GM12878 (cell line): ENCODE measurements around the gene PHOSPHO1. TPM values are rescaled to one million over a fixed set of nuclear protein-coding genes. Genes with fewer than 3 reads are reported as not detected.

Experiments
- BACH1 ChIP-seq: fragments of 450-650 bp; IDR thresholded peaks from 2 replicates; pipeline ENCODE4 v1.6.1; 2017; ENCODE audit warnings: mild to moderate bottlenecking, borderline replicate concordance
- BMI1 ChIP-seq: fragments of 450-650 bp; IDR thresholded peaks from 2 replicates; pipeline ENCODE4 v1.6.1; 2016; ENCODE audit warnings: mild to moderate bottlenecking, moderate library complexity, borderline replicate concordance
- BRCA1 ChIP-seq: IDR thresholded peaks from 2 replicates; pipeline ENCODE4 v1.6.1; 2011; ENCODE audit warnings: low read depth, low read length, improper control_type of control experiment
- CBX5 ChIP-seq: sonication (generic); IDR thresholded peaks from 2 replicates; pipeline ENCODE4 v1.6.1; 2016; ENCODE audit warnings: low read depth, moderate library complexity, mild to moderate bottlenecking, inconsistent platforms
- CEBPB ChIP-seq, 2 experiments: fragments of 150-350 bp in 1 of 2; IDR thresholded peaks; 2 replicates each; pipeline ENCODE4 v1.6.1; 2012 to 2014; ENCODE audit warnings: low read depth in 2 of 2, low read length in 2 of 2, borderline replicate concordance in 1 of 2, inconsistent platforms in 1 of 2
- CHD2 ChIP-seq: IDR thresholded peaks from 2 replicates; pipeline ENCODE4 v1.6.1; 2011; ENCODE audit warnings: low read depth, low read length, improper control_type of control experiment, borderline replicate concordance
- CREB1 ChIP-seq: IDR thresholded peaks from 2 replicates; pipeline ENCODE4 v1.6.1; 2012; ENCODE audit warnings: low read depth, mild to moderate bottlenecking, inconsistent platforms
- DPF2 ChIP-seq: fragments of 450-650 bp; IDR thresholded peaks from 2 replicates; pipeline ENCODE4 v1.6.1; 2017; ENCODE audit warnings: mild to moderate bottlenecking
- HDGF ChIP-seq: fragments of 450-650 bp; IDR thresholded peaks from 2 replicates; pipeline ENCODE4 v1.6.1; 2016; ENCODE audit warnings: antibody characterized with exemption
- IRF5 ChIP-seq: fragments of 450-650 bp; IDR thresholded peaks from 2 replicates; pipeline ENCODE4 v1.6.1; 2017; ENCODE audit warnings: borderline replicate concordance
- KDM1A ChIP-seq: fragments of 200-600 bp; sonication (generic); IDR thresholded peaks from 2 replicates; pipeline ENCODE4 v1.6.1; 2016; ENCODE audit warnings: borderline replicate concordance
- MLLT1 ChIP-seq: fragments of 450-650 bp; IDR thresholded peaks from 2 replicates; pipeline ENCODE4 v1.6.1; 2016; ENCODE audit warnings: mild to moderate bottlenecking
- MTA2 ChIP-seq: fragments of 450-650 bp; IDR thresholded peaks from 2 replicates; pipeline ENCODE4 v1.6.1; 2016; ENCODE audit warnings: low read depth, mild to moderate bottlenecking, moderate library complexity
- MTA3 ChIP-seq: IDR thresholded peaks from 2 replicates; pipeline ENCODE4 v1.6.1; 2012; ENCODE audit warnings: low read length, inconsistent platforms, borderline replicate concordance
- NR2F1 ChIP-seq: fragments of 450-650 bp; conservative IDR thresholded peaks from 2 replicates; pipeline ENCODE4 v1.6.1; 2017; ENCODE audit warnings: mild to moderate bottlenecking
- POU2F2 ChIP-seq: IDR thresholded peaks from 3 replicates; pipeline ENCODE4 v1.6.1; 2011; ENCODE audit warnings: low read depth, mild to moderate bottlenecking, low read length, borderline replicate concordance
- RAD21 ChIP-seq: IDR thresholded peaks from 2 replicates; pipeline ENCODE4 v1.6.1; 2011; ENCODE audit warnings: mild to moderate bottlenecking, low read depth, low read length, moderate library complexity; ENCODE audit not compliant: insufficient read depth
- RAD51 ChIP-seq: fragments of 450-650 bp; IDR thresholded peaks from 2 replicates; pipeline ENCODE4 v1.6.1; 2016; ENCODE audit warnings: moderate library complexity, mild to moderate bottlenecking, inconsistent platforms
- RELA ChIP-seq: fragments of 450-650 bp; IDR thresholded peaks from 2 replicates; pipeline ENCODE4 v1.8.0; 2014; ENCODE audit warnings: borderline replicate concordance; ENCODE audit not compliant: partially characterized antibody
- SKIL ChIP-seq: fragments of 450-650 bp; IDR thresholded peaks from 2 replicates; pipeline ENCODE4 v1.6.1; 2017; ENCODE audit warnings: mild to moderate bottlenecking, low read depth, inconsistent platforms; ENCODE audit not compliant: poor library complexity, severe bottlenecking
- SMC3 ChIP-seq: IDR thresholded peaks from 2 replicates; pipeline ENCODE4 v1.6.1; 2011; ENCODE audit warnings: low read length, improper control_type of control experiment, borderline replicate concordance
- YY1 ChIP-seq: IDR thresholded peaks from 2 replicates; pipeline ENCODE4 v1.6.1; 2011; ENCODE audit warnings: low read depth, mild to moderate bottlenecking, low read length
- ZSCAN29 ChIP-seq: fragments of 450-650 bp; IDR thresholded peaks from 2 replicates; pipeline ENCODE4 v1.6.1; 2017; ENCODE audit warnings: mild to moderate bottlenecking, moderate library complexity
- polyA plus RNA-seq, 11 experiments: library from polyadenylated mRNA; depleted of rRNA in 4 of 11; unstranded in 6 of 11; stranded (reverse) in 5 of 11; fragments of >200 nt; fragmentation: Nextera tagmentation in 4 of 11; fragmentation: Illumina TruSeq in 1 of 11; extraction: Ambion mirVana in 4 of 11; extraction: Trizol in 1 of 11; gene quantifications; 1 replicate in 1 of 11; 2 replicates in 10 of 11; pipeline versions ENCODE4 v1.2.1 to v1.2.3, GENCODE V29; 2011 to 2016; ENCODE audit warnings: inconsistent platforms in 2 of 11, missing spikeins in 2 of 11, low read depth in 1 of 11
- total RNA-seq, 4 experiments: library from RNA; depleted of rRNA in 3 of 4; stranded (reverse); fragments of >200 nt in 3 of 4; fragmentation: Illumina TruSeq in 1 of 4; extraction: Trizol in 1 of 4; gene quantifications; 2 replicates each; pipeline versions ENCODE4 v1.2.1 to v1.2.3, GENCODE V29; 2013 to 2021
- TF ChIP-seq, protein P1 (sequence below): fragments of 150-350 bp; IDR thresholded peaks from 2 replicates; pipeline ENCODE4 v1.6.1; 2016; ENCODE audit warnings: low read depth, low read length

PHOSPHO1 gene
- total and polyA plus RNA-seq, 10 of the 15 experiments (the other 5 are each of a cell fraction or from before 2014, with no cell fraction given): 0.03 to 1.5 (median 0.16) TPM; not detected in 2

DNA sequence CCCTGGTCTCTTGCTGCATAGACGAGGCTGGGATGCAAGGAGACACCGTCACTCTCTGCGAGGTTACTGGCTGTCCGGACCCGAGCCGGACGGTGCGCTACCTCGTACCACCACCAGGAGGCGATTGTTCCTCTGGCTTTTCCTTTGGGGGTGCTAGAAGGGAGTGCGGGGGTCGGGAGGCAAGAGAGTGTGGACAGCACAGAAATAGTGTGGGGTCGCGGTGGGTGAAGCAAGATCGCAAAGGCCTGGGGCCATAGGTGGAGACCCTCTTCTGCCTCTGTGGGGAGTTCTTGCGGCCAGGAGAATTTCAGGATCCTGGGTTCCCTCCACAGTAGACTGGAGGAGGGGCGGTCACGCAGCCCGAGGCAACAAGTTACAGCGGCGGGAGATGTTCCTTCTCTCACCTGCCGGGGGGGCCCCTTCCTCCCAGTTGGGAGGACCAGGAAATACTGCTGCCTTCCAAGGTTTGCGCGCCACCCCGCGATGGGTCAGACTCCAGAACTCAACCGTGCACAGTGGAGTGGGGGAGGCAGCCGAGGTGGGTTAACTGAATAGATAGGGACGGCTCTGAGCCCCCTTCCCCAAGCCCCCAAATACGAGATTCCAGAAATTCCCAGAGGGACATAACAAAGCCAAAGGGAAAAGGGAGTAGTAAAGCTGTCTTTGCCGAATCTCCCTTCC, 6.9 kb downstream of the PHOSPHO1 start (continued):
- TF ChIP-seq IRF5 (no peak), BACH1 (0 out of 2 replicates have a peak, but pooled peaks have one; percentile 38), NR2F1 (no peak), BMI1 (no peak), MTA3 (no peak; the same call in 1 of the 2 replicates), MLLT1 (0 out of 2 replicates have a peak, but pooled peaks have one; percentile 19), CBX5 (no peak), ZSCAN29 (no peak), POU2F2 (peak; percentile 28; the same call in 1 of the 3 replicates), CHD2 (no peak), CEBPB (IDR thresholded peaks at IDR 0.05; ENCODE audit: borderline replicate concordance in 1 of 2, low read depth in 2 of 2, low read length in 2 of 2) (no peak), SMC3 (peak; percentile 54; the same call in 1 of the 2 replicates), YY1 (peak; percentile 43; the same call in 1 of the 2 replicates), DPF2 (no peak), RELA (no peak), SKIL (no peak), RAD51 (no peak), RAD21 (peak; percentile 42), MTA2 (no peak), CREB1 (0 out of 2 replicates have a peak, but pooled peaks have one; percentile 2), KDM1A (no peak), BRCA1 (no peak), HDGF (0 out of 2 replicates have a peak, but pooled peaks have one; percentile 50)
- TF ChIP-seq, protein P1, sequence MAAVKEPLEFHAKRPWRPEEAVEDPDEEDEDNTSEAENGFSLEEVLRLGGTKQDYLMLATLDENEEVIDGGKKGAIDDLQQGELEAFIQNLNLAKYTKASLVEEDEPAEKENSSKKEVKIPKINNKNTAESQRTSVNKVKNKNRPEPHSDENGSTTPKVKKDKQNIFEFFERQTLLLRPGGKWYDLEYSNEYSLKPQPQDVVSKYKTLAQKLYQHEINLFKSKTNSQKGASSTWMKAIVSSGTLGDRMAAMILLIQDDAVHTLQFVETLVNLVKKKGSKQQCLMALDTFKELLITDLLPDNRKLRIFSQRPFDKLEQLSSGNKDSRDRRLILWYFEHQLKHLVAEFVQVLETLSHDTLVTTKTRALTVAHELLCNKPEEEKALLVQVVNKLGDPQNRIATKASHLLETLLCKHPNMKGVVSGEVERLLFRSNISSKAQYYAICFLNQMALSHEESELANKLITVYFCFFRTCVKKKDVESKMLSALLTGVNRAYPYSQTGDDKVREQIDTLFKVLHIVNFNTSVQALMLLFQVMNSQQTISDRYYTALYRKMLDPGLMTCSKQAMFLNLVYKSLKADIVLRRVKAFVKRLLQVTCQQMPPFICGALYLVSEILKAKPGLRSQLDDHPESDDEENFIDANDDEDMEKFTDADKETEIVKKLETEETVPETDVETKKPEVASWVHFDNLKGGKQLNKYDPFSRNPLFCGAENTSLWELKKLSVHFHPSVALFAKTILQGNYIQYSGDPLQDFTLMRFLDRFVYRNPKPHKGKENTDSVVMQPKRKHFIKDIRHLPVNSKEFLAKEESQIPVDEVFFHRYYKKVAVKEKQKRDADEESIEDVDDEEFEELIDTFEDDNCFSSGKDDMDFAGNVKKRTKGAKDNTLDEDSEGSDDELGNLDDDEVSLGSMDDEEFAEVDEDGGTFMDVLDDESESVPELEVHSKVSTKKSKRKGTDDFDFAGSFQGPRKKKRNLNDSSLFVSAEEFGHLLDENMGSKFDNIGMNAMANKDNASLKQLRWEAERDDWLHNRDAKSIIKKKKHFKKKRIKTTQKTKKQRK: no peak
